Measurements from ENCODE around the gene THRA. TPM values are rescaled to one million over a fixed set of nuclear protein-coding genes. Genes with fewer than 3 reads are reported as not detected.

The THRA gene
- total RNA-seq: 10 to 100 TPM; 12.5 to 13.4 TPM

DNA sequence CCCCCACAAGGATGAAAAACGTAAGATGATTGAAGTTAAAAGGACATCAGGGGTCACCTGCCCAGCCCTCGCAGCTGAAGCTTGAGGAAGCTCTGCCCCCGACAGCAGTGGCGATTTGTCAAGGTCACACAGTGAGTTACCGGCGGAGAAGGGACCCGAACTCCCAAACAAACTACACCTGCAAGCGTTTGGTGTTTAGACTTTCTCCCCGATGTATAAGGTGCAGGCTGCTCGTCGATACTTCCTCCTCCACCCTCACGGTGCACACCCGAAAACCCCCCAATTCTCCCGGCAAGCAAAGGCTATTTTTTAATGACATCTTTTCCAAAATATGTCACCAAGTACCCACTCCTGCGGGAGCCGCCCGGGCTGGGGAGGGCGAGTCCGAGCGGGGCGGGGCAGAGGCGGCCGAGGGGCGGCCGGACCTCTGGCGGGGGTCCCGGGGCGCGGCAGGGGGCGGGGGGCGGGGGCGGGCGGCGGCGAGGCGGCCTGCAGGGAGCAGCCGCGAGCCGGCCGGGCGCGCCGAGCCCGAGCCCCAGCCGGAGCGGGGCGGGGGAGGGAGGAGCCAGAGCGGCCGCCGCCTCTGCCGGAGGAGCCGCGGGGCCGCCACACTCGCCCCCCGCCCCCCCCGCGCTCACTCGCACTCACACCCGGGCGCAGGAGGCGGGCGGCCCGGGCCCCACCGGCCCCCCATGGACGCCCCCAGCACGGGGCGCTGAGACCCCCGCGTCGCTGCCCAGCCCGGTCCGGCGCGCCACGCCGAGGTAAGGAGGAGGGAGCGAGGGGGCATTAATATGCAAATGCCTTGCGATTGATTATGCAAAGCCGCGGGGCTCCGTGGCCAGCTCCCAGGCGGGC lies at the start of gene THRA:
Gene THRA, plus strand, starts transcription at position 637 of the 858 bp plus-strand sequence. CDS start 11,524 bp downstream, outside the sequence.
- peaks cover 39% of the 10 kb centered on the region for H3K4me1 Mint-ChIP-seq (ENCODE audit: low read depth)
- peaks cover 3% of the 10 kb centered on the region for H3K27me3 Mint-ChIP-seq
- peak; percentile 72 for DNase-seq
- ChIA-PET CTCF (interaction anchor here (0.7 to 6.2 kb wide), 16 partner anchors 8 to 106 kb away, joined by 3 to 156 read pairs (median 4); partner anchors contain the start of gene MED24), POLR2A (interaction anchor here (1.2 kb wide), 1 partner anchor 8 kb away, joined by 5 read pairs; the partner anchor contains the start of gene MED24)
- H3K27ac Mint-ChIP-seq: peak within 1 kb of the TSS; percentile 44
- H3K4me3 Mint-ChIP-seq: peak within 1 kb of the TSS; percentile 80
- intact Hi-C loops (cut with micrococcal nuclease): loop anchor here (1.0 kb wide), 1 partner anchor 51 kb away; no protein-coding TSS in a partner anchor
- no peaks in the 10 kb centered on the region for H3K36me3 Mint-ChIP-seq
- H3K9me3 Mint-ChIP-seq: no peaks in the 10 kb centered on the region

GRCh38 chr17:40014375-40014980 lies 48.3 kb upstream of the THRA start:
- H3K9me3 Mint-ChIP-seq: no peaks in the 10 kb centered on the region
- H3K27me3 Mint-ChIP-seq: peaks cover 9% of the 10 kb centered on the region
- intact Hi-C loops (cut with micrococcal nuclease): loop anchor here (10.0 kb wide), 1 partner anchor 270 kb away; the partner anchor contains the start of gene CDC6
- DNase-seq: no peak
- ChIA-PET CTCF (interaction anchor here (1.1 to 7.4 kb wide), 7 partner anchors 13 to 178 kb away, joined by 4 to 85 read pairs (median 34); no protein-coding TSS in a partner anchor), POLR2A (interaction anchor here (1.2 kb wide), 1 partner anchor 37 kb away, joined by 3 read pairs; no protein-coding TSS in a partner anchor)
- no peak overlapping the region for H3K4me3 Mint-ChIP-seq
- H3K4me1 Mint-ChIP-seq (ENCODE audit: low read depth): no peaks in the 10 kb centered on the region
- H3K27ac Mint-ChIP-seq: no peak overlapping the region
- H3K36me3 Mint-ChIP-seq: peaks cover 3% of the 10 kb centered on the region

GRCh38 chr17:40015005-40015997 lies 47.5 kb upstream of the THRA start, which contains the start of gene CSF3:
TSS of gene CSF3 (plus strand) at chr17:40015440. CDS start at chr17:40015475, 35 bp downstream.
- Mint-ChIP-seq H3K4me3 (no peak within 1 kb of the TSS), H3K36me3 (peaks cover 11% of the 10 kb centered on the region), H3K27ac (no peak within 1 kb of the TSS), H3K4me1 (ENCODE audit: low read depth) (no peaks in the 10 kb centered on the region), H3K27me3 (peaks cover 9% of the 10 kb centered on the region), H3K9me3 (no peaks in the 10 kb centered on the region)
- intact Hi-C loops (cut with micrococcal nuclease): loop anchor here (10.0 kb wide), 1 partner anchor 270 kb away; the partner anchor contains the start of gene CDC6
- ChIA-PET POLR2A (no interaction called here), CTCF (interaction anchor here (0.8 to 7.4 kb wide), 10 partner anchors 12 to 177 kb away, joined by 3 to 85 read pairs (median 18); no protein-coding TSS in a partner anchor)
- no peak for DNase-seq

DNA sequence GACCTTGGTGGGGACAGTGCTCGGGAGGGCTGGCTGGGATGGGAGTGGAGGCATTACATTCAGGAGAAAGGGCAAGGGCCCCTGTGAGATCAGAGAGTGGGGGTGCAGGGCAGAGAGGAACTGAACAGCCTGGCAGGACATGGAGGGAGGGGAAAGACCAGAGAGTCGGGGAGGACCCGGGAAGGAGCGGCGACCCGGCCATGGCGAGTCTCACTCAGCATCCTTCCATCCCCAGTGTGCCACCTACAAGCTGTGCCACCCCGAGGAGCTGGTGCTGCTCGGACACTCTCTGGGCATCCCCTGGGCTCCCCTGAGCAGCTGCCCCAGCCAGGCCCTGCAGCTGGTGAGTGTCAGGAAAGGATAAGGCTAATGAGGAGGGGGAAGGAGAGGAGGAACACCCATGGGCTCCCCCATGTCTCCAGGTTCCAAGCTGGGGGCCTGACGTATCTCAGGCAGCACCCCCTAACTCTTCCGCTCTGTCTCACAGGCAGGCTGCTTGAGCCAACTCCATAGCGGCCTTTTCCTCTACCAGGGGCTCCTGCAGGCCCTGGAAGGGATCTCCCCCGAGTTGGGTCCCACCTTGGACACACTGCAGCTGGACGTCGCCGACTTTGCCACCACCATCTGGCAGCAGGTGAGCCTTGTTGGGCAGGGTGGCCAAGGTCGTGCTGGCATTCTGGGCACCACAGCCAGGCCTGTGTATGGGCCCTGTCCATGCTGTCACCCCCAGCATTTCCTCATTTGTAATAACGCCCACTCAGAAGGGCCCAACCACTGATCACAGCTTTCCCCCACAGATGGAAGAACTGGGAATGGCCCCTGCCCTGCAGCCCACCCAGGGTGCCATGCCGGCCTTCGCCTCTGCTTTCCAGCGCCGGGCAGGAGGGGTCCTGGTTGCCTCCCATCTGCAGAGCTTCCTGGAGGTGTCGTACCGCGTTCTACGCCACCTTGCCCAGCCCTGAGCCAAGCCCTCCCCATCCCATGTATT lies 46.5 kb upstream of the THRA start:
- ChIA-PET POLR2A (interaction anchor here (0.5 kb wide), 1 partner anchor 222 kb away, joined by 4 read pairs; no protein-coding TSS in a partner anchor), CTCF (interaction anchor here (0.8 to 7.4 kb wide), 7 partner anchors 11 to 152 kb away, joined by 3 to 85 read pairs (median 15); no protein-coding TSS in a partner anchor)
- Mint-ChIP-seq H3K4me3 (no peak overlapping the region), H3K27me3 (peaks cover 9% of the 10 kb centered on the region), H3K4me1 (ENCODE audit: low read depth) (no peaks in the 10 kb centered on the region), H3K9me3 (no peaks in the 10 kb centered on the region), H3K36me3 (peaks cover 12% of the 10 kb centered on the region), H3K27ac (no peak overlapping the region)
- no peak for DNase-seq
- intact Hi-C loops (cut with micrococcal nuclease): loop anchor here (10.0 kb wide), 1 partner anchor 269 kb away; the partner anchor contains the start of gene CDC6

DNA sequence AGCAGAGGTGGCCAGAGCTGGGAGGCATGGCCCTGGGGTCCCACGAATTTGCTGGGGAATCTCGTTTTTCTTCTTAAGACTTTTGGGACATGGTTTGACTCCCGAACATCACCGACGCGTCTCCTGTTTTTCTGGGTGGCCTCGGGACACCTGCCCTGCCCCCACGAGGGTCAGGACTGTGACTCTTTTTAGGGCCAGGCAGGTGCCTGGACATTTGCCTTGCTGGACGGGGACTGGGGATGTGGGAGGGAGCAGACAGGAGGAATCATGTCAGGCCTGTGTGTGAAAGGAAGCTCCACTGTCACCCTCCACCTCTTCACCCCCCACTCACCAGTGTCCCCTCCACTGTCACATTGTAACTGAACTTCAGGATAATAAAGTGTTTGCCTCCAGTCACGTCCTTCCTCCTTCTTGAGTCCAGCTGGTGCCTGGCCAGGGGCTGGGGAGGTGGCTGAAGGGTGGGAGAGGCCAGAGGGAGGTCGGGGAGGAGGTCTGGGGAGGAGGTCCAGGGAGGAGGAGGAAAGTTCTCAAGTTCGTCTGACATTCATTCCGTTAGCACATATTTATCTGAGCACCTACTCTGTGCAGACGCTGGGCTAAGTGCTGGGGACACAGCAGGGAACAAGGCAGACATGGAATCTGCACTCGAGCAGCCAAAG lies 45.2 kb upstream of the THRA start:
- Mint-ChIP-seq H3K4me1 (ENCODE audit: low read depth) (no peaks in the 10 kb centered on the region), H3K27ac (no peak overlapping the region), H3K4me3 (no peak overlapping the region), H3K36me3 (peaks cover 16% of the 10 kb centered on the region), H3K27me3 (peaks cover 1% of the 10 kb centered on the region), H3K9me3 (no peaks in the 10 kb centered on the region)
- intact Hi-C loops (cut with micrococcal nuclease): loop anchor here (10.0 kb wide), 1 partner anchor 267 kb away; the partner anchor contains the start of gene CDC6
- POLR2A ChIA-PET: no interaction called here
- CTCF ChIA-PET: interaction anchor here (3.7 to 7.4 kb wide), 3 partner anchors 10 to 95 kb away, joined by 15 to 85 read pairs (median 41); no protein-coding TSS in a partner anchor
- DNase-seq: no peak

DNA sequence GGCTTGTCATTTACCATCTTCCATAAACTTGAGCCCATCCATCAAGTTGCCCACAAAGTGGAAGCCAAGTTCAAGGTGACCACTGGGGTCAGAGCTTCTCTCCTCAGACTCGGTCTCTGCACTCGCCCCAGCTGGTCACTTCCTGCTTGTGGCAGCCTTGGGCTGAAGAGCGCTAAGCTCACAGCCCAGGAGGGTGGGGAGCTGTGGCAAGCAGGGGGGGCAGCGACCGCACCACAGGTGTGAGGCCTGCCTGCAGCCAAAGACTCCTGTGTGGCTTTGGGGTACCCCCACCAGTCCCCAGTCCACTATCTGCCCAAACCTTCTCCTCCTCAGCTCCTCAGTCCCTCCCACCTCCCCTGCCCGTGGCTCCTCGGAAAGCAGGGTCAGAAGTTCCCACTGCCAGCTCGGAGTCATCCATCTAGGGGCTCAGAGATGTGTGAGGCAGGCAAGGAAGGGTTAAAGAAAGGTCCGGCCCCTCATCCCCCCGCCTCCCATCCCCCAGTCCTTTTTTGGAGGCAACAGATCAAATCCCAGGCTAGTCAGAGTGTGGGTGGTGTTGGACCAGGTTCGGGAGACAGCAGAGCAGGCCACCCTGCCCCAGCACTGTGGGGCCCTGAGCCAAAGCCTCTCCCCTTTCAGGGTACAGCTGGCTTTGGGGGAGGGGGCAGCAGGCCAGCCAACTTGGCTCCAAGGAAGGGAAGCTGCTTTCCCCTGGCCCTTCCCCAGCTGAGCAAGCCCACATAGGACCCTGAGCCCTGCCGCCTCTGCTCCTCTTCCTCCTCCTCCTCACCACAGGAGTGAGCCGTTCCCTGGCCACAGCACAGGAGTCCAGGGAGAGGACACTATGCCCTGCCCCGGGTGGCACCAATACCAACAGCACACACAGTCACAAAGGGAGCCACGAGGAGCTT lies 44.3 kb upstream of the THRA start:
- H3K36me3 Mint-ChIP-seq: peaks cover 19% of the 10 kb centered on the region
- ChIA-PET POLR2A (no interaction called here), CTCF (interaction anchor here (0.6 to 7.4 kb wide), 4 partner anchors 9 to 275 kb away, joined by 3 to 85 read pairs (median 10); no protein-coding TSS in a partner anchor)
- no peaks in the 10 kb centered on the region for H3K4me1 Mint-ChIP-seq (ENCODE audit: low read depth)
- intact Hi-C loops (cut with micrococcal nuclease): loop anchor here (10.0 kb wide), 1 partner anchor 266 kb away; the partner anchor contains the start of gene CDC6
- H3K4me3 Mint-ChIP-seq: no peak overlapping the region
- DNase-seq: no peak
- no peaks in the 10 kb centered on the region for H3K27me3 Mint-ChIP-seq
- H3K9me3 Mint-ChIP-seq: no peaks in the 10 kb centered on the region
- H3K27ac Mint-ChIP-seq: no peak overlapping the region

DNA sequence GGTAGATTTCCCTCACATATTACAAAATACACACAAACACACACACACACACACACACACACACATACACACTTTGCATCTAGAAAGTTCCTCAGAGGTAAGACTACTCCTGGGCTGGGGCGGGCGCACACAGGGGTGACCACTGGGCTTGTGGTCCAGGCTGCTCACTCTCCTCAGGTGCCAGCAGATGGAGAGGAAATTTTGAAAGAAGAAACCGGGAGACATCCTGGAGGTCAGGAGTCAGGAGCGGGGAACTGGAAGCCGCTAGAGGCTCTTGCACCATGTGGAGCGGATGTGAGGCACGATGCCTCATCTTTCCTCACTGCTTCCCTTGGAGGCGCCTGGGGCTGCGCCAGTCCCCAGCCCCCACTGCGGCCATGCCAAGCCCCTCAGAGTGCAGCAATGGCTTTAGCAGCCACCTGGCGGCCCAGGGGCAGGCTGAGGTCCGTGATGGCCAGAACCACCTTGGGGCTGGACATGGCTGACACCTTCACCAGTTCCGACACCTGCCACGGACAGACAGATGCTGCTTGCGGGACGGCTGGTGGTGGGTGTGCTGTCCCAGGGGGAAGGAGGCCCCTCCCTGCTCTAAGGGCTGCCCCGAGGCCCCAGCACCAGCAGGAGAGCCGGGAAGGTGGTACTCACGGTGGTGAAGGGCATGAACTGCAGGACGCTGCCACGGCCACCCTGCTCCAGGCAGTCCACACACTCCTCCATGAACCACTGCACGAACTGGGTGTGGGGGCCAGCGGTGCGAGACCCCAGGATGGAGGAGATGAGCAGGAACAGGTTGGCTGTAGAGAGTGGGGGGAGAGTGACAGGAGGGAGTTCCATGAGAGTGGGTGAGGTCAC lies 43.4 kb upstream of the THRA start:
- DNase-seq: no peak
- CTCF ChIA-PET: interaction anchor here (0.6 to 3.7 kb wide), 2 partner anchors 56 to 274 kb away, joined by 4 to 15 read pairs; no protein-coding TSS in a partner anchor
- H3K4me3 Mint-ChIP-seq: no peak overlapping the region

DNA sequence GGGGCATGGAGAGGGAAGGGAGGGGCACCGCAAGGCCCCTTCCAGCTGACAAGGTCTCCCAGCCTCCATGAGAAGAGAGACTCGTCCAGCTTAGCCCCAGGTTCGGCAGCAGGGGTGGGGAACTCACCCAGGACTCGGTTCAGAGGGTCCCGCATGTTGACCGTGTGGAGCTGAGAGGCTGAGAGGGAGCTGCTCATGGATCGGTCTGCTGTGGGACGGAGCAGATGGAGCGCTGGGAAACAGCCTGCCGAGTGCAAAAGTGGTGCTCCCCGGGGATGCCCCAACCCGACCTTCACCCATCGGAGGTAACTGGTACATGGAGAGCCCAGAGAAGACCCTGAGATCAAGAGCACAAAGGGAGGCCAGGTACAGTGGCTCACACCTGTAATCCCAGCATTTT lies 42.6 kb upstream of the THRA start:
- Mint-ChIP-seq H3K36me3 (peaks cover 20% of the 10 kb centered on the region), H3K9me3 (no peaks in the 10 kb centered on the region), H3K27me3 (no peaks in the 10 kb centered on the region), H3K4me3 (no peak overlapping the region), H3K4me1 (ENCODE audit: low read depth) (no peaks in the 10 kb centered on the region), H3K27ac (no peak overlapping the region)
- ChIA-PET POLR2A (no interaction called here), CTCF (no interaction called here)
- intact Hi-C loops (cut with micrococcal nuclease): loop anchor here (10.0 kb wide), 1 partner anchor 155 kb away; the partner anchor contains the start of gene RAPGEFL1
- DNase-seq: no peak

More for the DNA sequence above, 43.4 kb upstream of the THRA start:
- no peaks in the 10 kb centered on the region for H3K9me3 Mint-ChIP-seq
- no peaks in the 10 kb centered on the region for H3K27me3 Mint-ChIP-seq
- POLR2A ChIA-PET: no interaction called here
- intact Hi-C loops (cut with micrococcal nuclease): loop anchor here (10.0 kb wide), 1 partner anchor 265 kb away; the partner anchor contains the start of gene CDC6
- H3K27ac Mint-ChIP-seq: no peak overlapping the region
- peaks cover 19% of the 10 kb centered on the region for H3K36me3 Mint-ChIP-seq
- H3K4me1 Mint-ChIP-seq (ENCODE audit: low read depth): no peaks in the 10 kb centered on the region

Measured in activated CD4-positive, alpha-beta memory T cell treated with anti-CD3 and anti-CD28 coated beads for 36 hours (primary cell).